ENCODE results near the gene DNAJB8. TPM values are rescaled to one million over a fixed set of nuclear protein-coding genes. Genes with fewer than 3 reads are reported as not detected.

Gene DNAJB8
- total RNA-seq, 4 donors from 2014 or later, result not detected

DNA sequence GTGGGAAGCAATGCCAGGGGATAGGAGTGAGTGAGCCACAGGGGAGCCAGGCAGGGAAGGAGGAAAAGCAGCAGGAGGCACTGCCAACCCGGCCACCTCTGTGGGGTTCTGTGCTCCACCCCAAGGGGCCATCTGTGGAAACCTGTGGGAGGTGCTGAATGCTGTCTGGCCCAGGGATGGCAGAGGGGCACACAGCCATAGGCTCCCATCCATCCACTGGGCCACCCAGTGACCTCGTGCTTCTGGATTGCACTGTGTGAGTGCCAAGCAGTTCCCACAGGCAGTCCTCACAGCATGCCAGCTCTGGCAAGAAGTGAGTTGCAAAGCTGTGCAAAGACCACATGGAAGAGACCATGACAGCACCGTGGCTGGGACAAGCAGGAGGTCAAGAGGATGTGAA, 27.5 kb downstream of the DNAJB8 start:
- intact Hi-C loops (cut with DNase I), result no loop called here
- no peak for DNase-seq
- Histone ChIP-seq H3K4me1 (no peaks in the 10 kb centered on the region), H3K27ac (no peak overlapping the region), H3K36me3 (no peaks in the 10 kb centered on the region), H3K4me3 (replicated peaks in 1 of 3) (no peak overlapping the region), H3K9me3 (no peaks in the 10 kb centered on the region), H3K27me3 (no peaks in the 10 kb centered on the region)
- TF ChIP-seq, protein P1, sequence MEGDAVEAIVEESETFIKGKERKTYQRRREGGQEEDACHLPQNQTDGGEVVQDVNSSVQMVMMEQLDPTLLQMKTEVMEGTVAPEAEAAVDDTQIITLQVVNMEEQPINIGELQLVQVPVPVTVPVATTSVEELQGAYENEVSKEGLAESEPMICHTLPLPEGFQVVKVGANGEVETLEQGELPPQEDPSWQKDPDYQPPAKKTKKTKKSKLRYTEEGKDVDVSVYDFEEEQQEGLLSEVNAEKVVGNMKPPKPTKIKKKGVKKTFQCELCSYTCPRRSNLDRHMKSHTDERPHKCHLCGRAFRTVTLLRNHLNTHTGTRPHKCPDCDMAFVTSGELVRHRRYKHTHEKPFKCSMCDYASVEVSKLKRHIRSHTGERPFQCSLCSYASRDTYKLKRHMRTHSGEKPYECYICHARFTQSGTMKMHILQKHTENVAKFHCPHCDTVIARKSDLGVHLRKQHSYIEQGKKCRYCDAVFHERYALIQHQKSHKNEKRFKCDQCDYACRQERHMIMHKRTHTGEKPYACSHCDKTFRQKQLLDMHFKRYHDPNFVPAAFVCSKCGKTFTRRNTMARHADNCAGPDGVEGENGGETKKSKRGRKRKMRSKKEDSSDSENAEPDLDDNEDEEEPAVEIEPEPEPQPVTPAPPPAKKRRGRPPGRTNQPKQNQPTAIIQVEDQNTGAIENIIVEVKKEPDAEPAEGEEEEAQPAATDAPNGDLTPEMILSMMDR (IDR thresholded peaks at IDR 0.05), result no peak
- no peak for TF ChIP-seq POLR2A (IDR thresholded peaks at IDR 0.05)
- WGBS, 2 donors, result 41 to 61% methylated on average over 3 of the region's 3 CpGs

- WGBS, 2 donors, result 14 to 75% methylated on average over 1 to 6 of the region's 6 CpGs
- intact Hi-C loops (cut with DNase I), result no loop called here
- H3K27ac ChIP-seq, result no peak overlapping the region
- H3K4me3 ChIP-seq (replicated peaks in 1 of 3), result no peak overlapping the region
- no peaks in the 10 kb centered on the region for H3K9me3 ChIP-seq
- no peaks in the 10 kb centered on the region for H3K36me3 ChIP-seq
- H3K4me1 ChIP-seq, result no peaks in the 10 kb centered on the region
- DNase-seq, result no peak
- no peak for TF ChIP-seq POLR2A (IDR thresholded peaks at IDR 0.05)
- TF ChIP-seq, protein P1 (IDR thresholded peaks at IDR 0.05), result peak in 1 of 6 experiments; percentile 19
- no peaks in the 10 kb centered on the region for H3K27me3 ChIP-seq
These were observed 28.1 kb downstream of the DNAJB8 start for GRCh38 chr3:128438488-128439072.

GRCh38 chr3:128436214-128436613, 30.5 kb downstream of the DNAJB8 start:
- no peaks in the 10 kb centered on the region for H3K27me3 ChIP-seq
- no peak for DNase-seq
- 81 to 87% methylated on average over 3 of the region's 3 CpGs for WGBS, 2 donors
- no peak overlapping the region for H3K27ac ChIP-seq
- H3K4me1 ChIP-seq, result peaks cover 4 to 11% of the 10 kb centered on the region in 2 donors
- no peaks in the 10 kb centered on the region for H3K36me3 ChIP-seq
- H3K9me3 ChIP-seq, result no peaks in the 10 kb centered on the region
- H3K4me3 ChIP-seq (replicated peaks in 1 of 3), result no peak overlapping the region
- intact Hi-C loops (cut with DNase I), result no loop called here
- TF ChIP-seq, protein P1 (IDR thresholded peaks at IDR 0.05), result no peak
- TF ChIP-seq POLR2A (IDR thresholded peaks at IDR 0.05), result no peak

- Histone ChIP-seq H3K4me3 (replicated peaks in 1 of 3) (no peak overlapping the region), H3K27me3 (no peaks in the 10 kb centered on the region), H3K36me3 (no peaks in the 10 kb centered on the region), H3K9me3 (no peaks in the 10 kb centered on the region), H3K27ac (no peak overlapping the region), H3K4me1 (peaks cover 4 to 11% of the 10 kb centered on the region in 2 donors)
- TF ChIP-seq POLR2A (IDR thresholded peaks at IDR 0.05), result no peak
- TF ChIP-seq, protein P1 (IDR thresholded peaks at IDR 0.05), result no peak
- intact Hi-C loops (cut with DNase I), result no loop called here
- 87 to 98% methylated on average over 5 of the region's 5 CpGs for WGBS, 2 donors
- no peak for DNase-seq
These were observed 31.1 kb downstream of the DNAJB8 start for GRCh38 chr3:128435561-128435960.

DNA sequence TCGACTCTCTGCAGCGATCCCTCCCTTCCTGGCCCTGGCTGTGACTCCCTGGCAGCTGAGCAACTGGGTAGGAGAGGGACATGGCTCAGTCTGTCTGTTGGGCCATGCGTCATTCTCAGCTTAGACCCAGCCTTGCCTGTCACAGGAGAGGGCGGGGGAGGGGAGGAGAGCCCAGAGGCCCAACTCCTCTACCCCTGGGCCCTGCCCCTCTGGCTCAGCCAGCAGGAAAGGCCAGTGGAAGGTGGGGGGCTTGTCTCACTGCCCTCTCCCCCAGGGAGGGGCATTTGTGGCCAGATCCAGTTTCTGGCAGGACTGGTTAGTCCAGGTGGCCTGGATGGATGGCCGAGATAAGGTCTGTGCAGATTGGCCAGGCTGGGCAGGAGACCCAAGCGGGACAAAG, 31.6 kb downstream of the DNAJB8 start:
- no peak for DNase-seq
- intact Hi-C loops (cut with DNase I), result no loop called here
- H3K27me3 ChIP-seq, result no peaks in the 10 kb centered on the region
- H3K36me3 ChIP-seq, result no peaks in the 10 kb centered on the region
- 70 to 84% methylated on average over 5 of the region's 6 CpGs for WGBS, 2 donors
- H3K27ac ChIP-seq, result no peak overlapping the region
- peaks cover 4 to 11% of the 10 kb centered on the region in 2 donors for H3K4me1 ChIP-seq
- H3K9me3 ChIP-seq, result no peaks in the 10 kb centered on the region
- TF ChIP-seq POLR2A (IDR thresholded peaks at IDR 0.05), result no peak
- no peak overlapping the region for H3K4me3 ChIP-seq (replicated peaks in 1 of 3)
